Activated T-cell treated with anti-CD3 and anti-CD28 coated beads, Interleukin-2, amount 50 U/mL, for 48 hours (primary cell): Measurements from ENCODE around the gene MRC2.
"Not testable (repeated sequence)": the region's sequence is repeated elsewhere in the genome, so short reads cannot be mapped to it uniquely, and the experiment has no call there.

Experiments
- DNase-seq, 2 experiments: peaks; one replicate each; pipeline ENCODE4 v3.0.0-alpha.2; 2020

The MRC2 gene

GRCh38 chr17:62680541-62681052, 53.1 kb downstream of the MRC2 start:
- DNase-seq, result no peak

- DNase-seq, result no peak
Observed at GRCh38 chr17:62681061-62681938, 53.8 kb downstream of the MRC2 start.

GRCh38 chr17:62681939-62682381, 54.5 kb downstream of the MRC2 start:
- no peak for DNase-seq

- no peak for DNase-seq
Observed at GRCh38 chr17:62684179-62684578, 56.7 kb downstream of the MRC2 start.

- DNase-seq, result no peak
Observed at GRCh38 chr17:62687997-62688396, 60.5 kb downstream of the MRC2 start.

GRCh38 chr17:62688398-62689160, 61.1 kb downstream of the MRC2 start:
- no peak for DNase-seq

GRCh38 chr17:62689441-62690167, 62.1 kb downstream of the MRC2 start:
- no peak for DNase-seq

GRCh38 chr17:62690168-62690897, 62.9 kb downstream of the MRC2 start:
- DNase-seq, result no peak

- not testable (repeated sequence) for DNase-seq
Observed at GRCh38 chr17:62691589-62691915, 64.1 kb downstream of the MRC2 start.

- DNase-seq, result no peak
Observed at GRCh38 chr17:62692159-62692651, 64.7 kb downstream of the MRC2 start.

GRCh38 chr17:62692721-62693431, 65.4 kb downstream of the MRC2 start:
- DNase-seq, result peak in 1 of 2 experiments; percentile 36

GRCh38 chr17:62693616-62694409, 66.3 kb downstream of the MRC2 start:
- no peak for DNase-seq

- DNase-seq, result not testable (repeated sequence)
Observed at GRCh38 chr17:62695093-62695738, 67.7 kb downstream of the MRC2 start.

GRCh38 chr17:62696256-62696655, 68.8 kb downstream of the MRC2 start:
- DNase-seq, result no peak

- DNase-seq, result no peak
Observed at GRCh38 chr17:62696726-62697490, 69.4 kb downstream of the MRC2 start.

- DNase-seq, result not testable (repeated sequence)
Observed at GRCh38 chr17:62698459-62698858, 71.0 kb downstream of the MRC2 start.

GRCh38 chr17:62700964-62701705, 73.7 kb downstream of the MRC2 start:
- DNase-seq, result no peak

GRCh38 chr17:62701706-62702085, 74.2 kb downstream of the MRC2 start:
- DNase-seq, result no peak
